ENCODE measurements around the gene RPS14. TPM values are rescaled to one million over a fixed set of nuclear protein-coding genes. Genes with fewer than 3 reads are reported as not detected.

RPS14 gene
- total and polyA plus RNA-seq, 10 of the 15 experiments (the other 5 are each of a cell fraction or from before 2014, with no cell fraction given) = 2,295 to 4,047 (median 2,787) TPM

GRCh38 chr5:150407096-150407720 is 42.3 kb downstream of the RPS14 start (continued):
- peak; percentile 78 for TF ChIP-seq BACH1 (IDR thresholded peaks at IDR 0.05; ENCODE audit: borderline replicate concordance)
- no peak for TF ChIP-seq FOS (IDR thresholded peaks at IDR 0.05; ENCODE audit: borderline replicate concordance, extremely low read depth, insufficient read length)
- no peak for TF ChIP-seq ZNF217 (IDR thresholded peaks at IDR 0.05)
- no peak for TF ChIP-seq CHD2 (IDR thresholded peaks at IDR 0.05; ENCODE audit: borderline replicate concordance, low read depth, low read length)
- no peak for TF ChIP-seq SREBF1 (IDR thresholded peaks at IDR 0.05; ENCODE audit: low read length)
- no peak for TF ChIP-seq ZZZ3 (IDR thresholded peaks at IDR 0.05; ENCODE audit: control insufficient read depth, insufficient read length, low read depth)
- TF ChIP-seq FOXM1 (IDR thresholded peaks at IDR 0.05; ENCODE audit: low read depth, low read length) = no peak
- 0 out of 2 replicates have a peak, but pooled peaks have one; percentile 62 for TF ChIP-seq TCF3 (IDR thresholded peaks at IDR 0.05; ENCODE audit: borderline replicate concordance, insufficient read depth, low read depth, low read length)
- TF ChIP-seq JUNB (IDR thresholded peaks at IDR 0.05) = no peak
- no peak for TF ChIP-seq HCFC1 (IDR thresholded peaks at IDR 0.05; ENCODE audit: low read length)
- TF ChIP-seq ZNF592 (IDR thresholded peaks at IDR 0.05) = no peak
- TF ChIP-seq ATF7 (IDR thresholded peaks at IDR 0.05; ENCODE audit: low read depth) = no peak
- no peak for TF ChIP-seq CBX3 (IDR thresholded peaks at IDR 0.05; ENCODE audit: borderline replicate concordance, low read depth)
- TF ChIP-seq LARP7 (IDR thresholded peaks at IDR 0.05) = 0 out of 2 replicates have a peak, but pooled peaks have one; percentile 34
- peak; percentile 95 for TF ChIP-seq POLR2AphosphoS5 (IDR thresholded peaks at IDR 0.05; ENCODE audit: low read length)
- no peak for TF ChIP-seq MTA3 (IDR thresholded peaks at IDR 0.05; ENCODE audit: borderline replicate concordance, low read length)
- TF ChIP-seq RCOR1 (conservative IDR thresholded peaks at IDR 0.05; ENCODE audit: low read depth, low read length) = no peak
- 0 out of 2 replicates have a peak, but pooled peaks have one; percentile 21 for TF ChIP-seq TCF12 (IDR thresholded peaks at IDR 0.05; ENCODE audit: low read depth, low read length)
- no peak for TF ChIP-seq SMAD1 (IDR thresholded peaks at IDR 0.05; ENCODE audit: low read depth, partially characterized antibody)
- TF ChIP-seq BCL11A (IDR thresholded peaks at IDR 0.05; ENCODE audit: low read depth, low read length) = no peak; the same call in none of the 2 replicates
- TF ChIP-seq SREBF2 (IDR thresholded peaks at IDR 0.05; ENCODE audit: low read length) = no peak
- TF ChIP-seq NBN (IDR thresholded peaks at IDR 0.05) = no peak
- no peak for TF ChIP-seq STAT1 (conservative IDR thresholded peaks at IDR 0.05)
- TF ChIP-seq ATF3 (IDR thresholded peaks at IDR 0.05; ENCODE audit: borderline replicate concordance, extremely low read depth, low read depth, low read length) = no peak
- no peak for TF ChIP-seq ZBTB11 (CRISPR knock-in tag; IDR thresholded peaks at IDR 0.05)

Data from GM12878 (cell line).